HL-60/S4 treated with retinoic acid at 250 ng/mL for 4 days and 3 days (cell line): Measurements from ENCODE around the gene FADS2.

Source experiments
- in situ Hi-C: fragments of 300-500 bp; cut with MboI; formaldehyde crosslinking; loops from 2 replicates; pipeline ENCODE4 v1.7.0; 2022; ENCODE audit warnings: low sequenced_read_pairs

FADS2 gene

GRCh38 chr11:61795459-61795858 is 32.6 kb upstream of the FADS2 start:
- in situ Hi-C loops, result no loop called here

- in situ Hi-C loops, result no loop called here
Observed at GRCh38 chr11:61795876-61796526, 32.1 kb upstream of the FADS2 start.

- in situ Hi-C loops, result no loop called here
Observed at GRCh38 chr11:61797263-61797944, 30.7 kb upstream of the FADS2 start.

GRCh38 chr11:61799665-61800284 is 28.3 kb upstream of the FADS2 start:
- in situ Hi-C loops, result no loop called here

GRCh38 chr11:61800331-61801281 is 27.5 kb upstream of the FADS2 start:
- in situ Hi-C loops, result no loop called here

GRCh38 chr11:61802605-61803004 is 25.5 kb upstream of the FADS2 start:
- in situ Hi-C loops, result no loop called here

- in situ Hi-C loops, result no loop called here
Observed at GRCh38 chr11:61803889-61804647, 24.0 kb upstream of the FADS2 start.

- in situ Hi-C loops, result no loop called here
Observed at GRCh38 chr11:61805146-61805545, 23.0 kb upstream of the FADS2 start.

- in situ Hi-C loops, result no loop called here
Observed at GRCh38 chr11:61806785-61807184, 21.3 kb upstream of the FADS2 start.

GRCh38 chr11:61810671-61811175 is 17.4 kb upstream of the FADS2 start:
- in situ Hi-C loops, result no loop called here

- in situ Hi-C loops, result no loop called here
Observed at GRCh38 chr11:61811831-61812230, 16.3 kb upstream of the FADS2 start.

- in situ Hi-C loops, result no loop called here
Observed at GRCh38 chr11:61812736-61813411, 15.2 kb upstream of the FADS2 start.

- in situ Hi-C loops, result no loop called here
Observed at GRCh38 chr11:61814247-61814957, 13.7 kb upstream of the FADS2 start.

GRCh38 chr11:61814958-61815789 is 12.9 kb upstream of the FADS2 start:
- in situ Hi-C loops, result no loop called here

GRCh38 chr11:61815790-61816735 is 12.0 kb upstream of the FADS2 start:
- in situ Hi-C loops, result no loop called here

GRCh38 chr11:61816736-61817455 is 11.2 kb upstream of the FADS2 start, which contains the start of gene FADS1:
FADS1 (minus strand) TSS chr11:61817003; CDS start chr11:61816929, 74 bp downstream.
- in situ Hi-C loops, result no loop called here
